ENCODE measurements around the gene HMBS.

Gene HMBS

GRCh38 chr11:119108857-119109221 lies 24.2 kb downstream of the HMBS start:
- no peak for TF ChIP-seq CTCF (IDR thresholded peaks at IDR 0.05; ENCODE audit: low read depth, low read length)
- in situ Hi-C loops (cut with HindIII; ENCODE audit: low sequenced_read_pairs) = no loop called here
- DNase-seq (ENCODE audit: low read depth, low spot score) = no peak
- H3K4me3 ChIP-seq (ENCODE audit: low read depth, low read length) = no peak overlapping the region

GRCh38 chr11:119109843-119110242 lies 25.2 kb downstream of the HMBS start:
- no peak for DNase-seq (ENCODE audit: low read depth, low spot score)
- no peak overlapping the region for H3K4me3 ChIP-seq (ENCODE audit: low read depth, low read length)
- no peak for TF ChIP-seq CTCF (IDR thresholded peaks at IDR 0.05; ENCODE audit: low read depth, low read length)
- in situ Hi-C loops (cut with HindIII; ENCODE audit: low sequenced_read_pairs) = no loop called here

- no peak overlapping the region for H3K4me3 ChIP-seq (ENCODE audit: low read depth, low read length)
- no peak for TF ChIP-seq CTCF (IDR thresholded peaks at IDR 0.05; ENCODE audit: low read depth, low read length)
- no peak for DNase-seq (ENCODE audit: low read depth, low spot score)
- in situ Hi-C loops (cut with HindIII; ENCODE audit: low sequenced_read_pairs) = no loop called here
These were observed 25.8 kb downstream of the HMBS start for GRCh38 chr11:119110439-119110838.

- TF ChIP-seq CTCF (IDR thresholded peaks at IDR 0.05; ENCODE audit: low read depth, low read length) = no peak
- DNase-seq (ENCODE audit: low read depth, low spot score) = no peak
- no peak overlapping the region for H3K4me3 ChIP-seq (ENCODE audit: low read depth, low read length)
- in situ Hi-C loops (cut with HindIII; ENCODE audit: low sequenced_read_pairs) = no loop called here
These were observed 26.8 kb downstream of the HMBS start for GRCh38 chr11:119111361-119111925.

GRCh38 chr11:119112314-119113020 lies 27.8 kb downstream of the HMBS start:
- no peak overlapping the region for H3K4me3 ChIP-seq (ENCODE audit: low read depth, low read length)
- DNase-seq (ENCODE audit: low read depth, low spot score) = no peak
- TF ChIP-seq CTCF (IDR thresholded peaks at IDR 0.05; ENCODE audit: low read depth, low read length) = no peak
- in situ Hi-C loops (cut with HindIII; ENCODE audit: low sequenced_read_pairs) = no loop called here

- in situ Hi-C loops (cut with HindIII; ENCODE audit: low sequenced_read_pairs) = no loop called here
These were observed 29.0 kb downstream of the HMBS start for GRCh38 chr11:119113716-119114115.

More at GRCh38 chr11:119113716-119114115, 29.0 kb downstream of the HMBS start:
- H3K4me3 ChIP-seq (ENCODE audit: low read depth, low read length) = no peak overlapping the region
- TF ChIP-seq CTCF (IDR thresholded peaks at IDR 0.05; ENCODE audit: low read depth, low read length) = no peak
- DNase-seq (ENCODE audit: low read depth, low spot score) = no peak

Measured in astrocyte of the spinal cord (primary cell).